Measurements from ENCODE around the gene MGLL.

MGLL gene

DNA sequence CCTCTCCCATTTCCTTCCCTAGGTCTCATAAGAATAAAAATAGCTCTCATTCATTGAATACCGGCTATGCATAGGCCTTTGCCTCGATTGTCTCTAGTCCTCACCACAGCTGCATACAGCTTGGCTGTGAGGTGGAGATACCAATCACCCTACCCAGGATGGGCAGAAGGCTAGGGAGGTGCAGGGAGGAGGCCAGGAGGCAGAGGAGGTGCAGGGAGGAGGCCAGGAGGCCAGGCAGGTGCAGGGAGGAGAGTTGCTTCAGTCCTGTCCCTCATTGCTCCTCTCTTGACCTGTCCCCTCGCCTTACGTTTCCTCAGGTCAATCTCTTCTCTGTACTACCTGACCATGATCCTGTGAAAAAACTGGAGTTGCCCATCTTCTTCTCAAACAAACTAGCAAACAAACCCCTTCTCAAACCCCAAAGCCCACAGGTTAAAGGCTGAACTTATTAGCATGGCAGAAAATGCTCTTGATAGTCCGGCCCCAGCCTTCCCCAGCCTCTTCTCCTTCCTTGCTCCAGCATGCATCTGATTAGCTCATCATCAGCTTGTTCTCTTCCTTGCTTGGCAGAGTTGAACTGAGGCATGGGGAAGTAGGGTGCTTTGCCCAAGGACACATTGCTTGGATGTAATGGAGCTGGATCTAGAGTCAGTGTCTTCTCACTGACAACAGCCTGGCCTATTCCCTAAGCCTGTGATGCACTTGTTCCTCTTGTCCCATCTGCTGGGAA is 177.5 kb downstream of the MGLL start:
- no peak for DNase-seq

DNA sequence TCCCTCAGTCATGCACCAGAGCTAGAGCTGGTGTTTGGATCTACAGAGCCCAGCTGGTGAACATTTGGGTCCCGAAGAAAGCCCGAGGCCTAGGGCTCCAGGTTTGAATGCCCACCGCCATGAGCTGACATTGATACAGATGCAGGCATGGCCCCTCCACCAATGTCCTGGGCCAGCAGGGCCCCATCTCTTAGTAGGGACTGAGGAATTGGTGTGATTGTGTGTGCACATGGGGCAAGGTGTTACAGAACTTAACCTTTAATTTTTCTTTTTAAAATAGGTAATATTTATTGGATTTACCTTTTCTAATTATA is 182.3 kb downstream of the MGLL start:
- no peak for DNase-seq

DNA sequence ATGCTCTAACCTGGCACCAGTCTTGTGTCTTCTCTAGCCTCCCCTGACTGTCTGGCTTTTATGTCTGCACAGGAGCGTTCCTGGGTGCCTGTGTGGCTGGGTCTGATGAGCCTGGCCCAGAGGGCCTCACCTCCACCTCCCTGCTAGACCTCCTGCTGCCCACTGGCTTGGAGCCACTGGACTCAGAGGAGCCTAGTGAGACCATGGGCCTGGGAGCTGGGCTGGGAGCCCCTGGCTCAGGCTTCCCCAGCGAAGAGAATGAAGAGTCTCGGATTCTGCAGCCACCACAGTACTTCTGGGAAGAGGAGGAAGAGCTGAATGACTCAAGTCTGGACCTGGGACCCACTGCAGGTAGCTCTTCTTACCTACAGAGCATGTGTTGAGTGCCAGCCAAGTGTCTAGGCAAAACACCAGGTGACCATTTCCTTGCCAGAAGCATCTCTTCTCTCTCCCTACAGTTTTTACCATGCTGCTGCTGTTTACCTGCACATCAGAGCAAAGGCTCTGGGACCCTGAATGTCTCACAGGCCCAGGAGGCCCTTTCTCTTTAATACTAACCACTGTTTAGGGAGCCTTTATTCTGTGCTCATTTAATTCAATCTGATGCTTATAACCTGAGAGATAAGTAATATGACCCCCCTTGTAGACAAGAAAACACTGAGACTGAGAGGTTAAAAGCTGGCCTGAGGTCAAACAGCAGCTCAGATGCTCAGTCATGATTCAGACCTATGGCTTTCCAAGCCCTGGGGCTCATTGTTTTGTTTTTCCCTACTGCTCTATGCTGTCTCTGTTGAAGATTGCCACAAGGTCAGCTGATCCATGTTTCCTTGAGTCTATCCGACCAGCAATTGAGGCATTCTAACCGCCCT is 182.9 kb downstream of the MGLL start:
- no peak for DNase-seq
